ENCODE results near the gene CYP2W1. TPM values are rescaled to one million over a fixed set of nuclear protein-coding genes. Genes with fewer than 3 reads are reported as not detected.

The CYP2W1 gene
- total RNA-seq, 2 donors from 2014 or later: 3.1 to 4.0 TPM

- intact Hi-C loops (cut with DNase I): no loop called here
- Histone ChIP-seq H3K4me3 (peak overlapping the region; percentile 91 to 100), H3K9me3 (no peaks in the 10 kb centered on the region), H3K36me3 (peaks cover 0 to 8% of the 10 kb centered on the region in 2 donors), H3K27ac (no peak overlapping the region), H3K27me3 (replicated peaks; ENCODE audit: insufficient read depth) (no peaks in the 10 kb centered on the region), H3K4me1 (replicated peaks) (peaks cover 12% of the 10 kb centered on the region)
- DNase-seq (ENCODE audit: low spot score): no peak
- TF ChIP-seq, protein P1, sequence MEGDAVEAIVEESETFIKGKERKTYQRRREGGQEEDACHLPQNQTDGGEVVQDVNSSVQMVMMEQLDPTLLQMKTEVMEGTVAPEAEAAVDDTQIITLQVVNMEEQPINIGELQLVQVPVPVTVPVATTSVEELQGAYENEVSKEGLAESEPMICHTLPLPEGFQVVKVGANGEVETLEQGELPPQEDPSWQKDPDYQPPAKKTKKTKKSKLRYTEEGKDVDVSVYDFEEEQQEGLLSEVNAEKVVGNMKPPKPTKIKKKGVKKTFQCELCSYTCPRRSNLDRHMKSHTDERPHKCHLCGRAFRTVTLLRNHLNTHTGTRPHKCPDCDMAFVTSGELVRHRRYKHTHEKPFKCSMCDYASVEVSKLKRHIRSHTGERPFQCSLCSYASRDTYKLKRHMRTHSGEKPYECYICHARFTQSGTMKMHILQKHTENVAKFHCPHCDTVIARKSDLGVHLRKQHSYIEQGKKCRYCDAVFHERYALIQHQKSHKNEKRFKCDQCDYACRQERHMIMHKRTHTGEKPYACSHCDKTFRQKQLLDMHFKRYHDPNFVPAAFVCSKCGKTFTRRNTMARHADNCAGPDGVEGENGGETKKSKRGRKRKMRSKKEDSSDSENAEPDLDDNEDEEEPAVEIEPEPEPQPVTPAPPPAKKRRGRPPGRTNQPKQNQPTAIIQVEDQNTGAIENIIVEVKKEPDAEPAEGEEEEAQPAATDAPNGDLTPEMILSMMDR (IDR thresholded peaks at IDR 0.05): no peak
- no peak for TF ChIP-seq POLR2AphosphoS5 (IDR thresholded peaks at IDR 0.05)
- TF ChIP-seq POLR2A (IDR thresholded peaks at IDR 0.05): no peak
- 32% methylated on average over 7 of the region's 7 CpGs for WGBS
These were observed 8.8 kb upstream of the CYP2W1 start for GRCh38 chr7:974172-974571.

GRCh38 chr7:974820-975681 lies 7.9 kb upstream of the CYP2W1 start, which contains the start of gene COX19:
TSS of gene COX19 (minus strand) at chr7:975549. CDS start at chr7:975509, 40 bp downstream.
- peak; percentile 82 for DNase-seq (ENCODE audit: low spot score)
- H3K27ac ChIP-seq: peak within 1 kb of the TSS; percentile 87 to 91
- H3K27me3 ChIP-seq (replicated peaks; ENCODE audit: insufficient read depth): no peaks in the 10 kb centered on the region
- H3K4me3 ChIP-seq: peak within 1 kb of the TSS; percentile 91 to 100
- intact Hi-C loops (cut with DNase I): no loop called here
- TF ChIP-seq POLR2A (IDR thresholded peaks at IDR 0.05) (peak; percentile 64), POLR2AphosphoS5 (IDR thresholded peaks at IDR 0.05) (peak; percentile 85)
- TF ChIP-seq, protein P1 (IDR thresholded peaks at IDR 0.05): peak in 1 of 4 experiments; percentile 15
- WGBS: under 1% methylated on average over 67 of the region's 78 CpGs
- H3K4me1 ChIP-seq (replicated peaks): peaks cover 12% of the 10 kb centered on the region
- H3K9me3 ChIP-seq: no peaks in the 10 kb centered on the region
- H3K36me3 ChIP-seq: peaks cover 0 to 8% of the 10 kb centered on the region in 2 donors

DNA sequence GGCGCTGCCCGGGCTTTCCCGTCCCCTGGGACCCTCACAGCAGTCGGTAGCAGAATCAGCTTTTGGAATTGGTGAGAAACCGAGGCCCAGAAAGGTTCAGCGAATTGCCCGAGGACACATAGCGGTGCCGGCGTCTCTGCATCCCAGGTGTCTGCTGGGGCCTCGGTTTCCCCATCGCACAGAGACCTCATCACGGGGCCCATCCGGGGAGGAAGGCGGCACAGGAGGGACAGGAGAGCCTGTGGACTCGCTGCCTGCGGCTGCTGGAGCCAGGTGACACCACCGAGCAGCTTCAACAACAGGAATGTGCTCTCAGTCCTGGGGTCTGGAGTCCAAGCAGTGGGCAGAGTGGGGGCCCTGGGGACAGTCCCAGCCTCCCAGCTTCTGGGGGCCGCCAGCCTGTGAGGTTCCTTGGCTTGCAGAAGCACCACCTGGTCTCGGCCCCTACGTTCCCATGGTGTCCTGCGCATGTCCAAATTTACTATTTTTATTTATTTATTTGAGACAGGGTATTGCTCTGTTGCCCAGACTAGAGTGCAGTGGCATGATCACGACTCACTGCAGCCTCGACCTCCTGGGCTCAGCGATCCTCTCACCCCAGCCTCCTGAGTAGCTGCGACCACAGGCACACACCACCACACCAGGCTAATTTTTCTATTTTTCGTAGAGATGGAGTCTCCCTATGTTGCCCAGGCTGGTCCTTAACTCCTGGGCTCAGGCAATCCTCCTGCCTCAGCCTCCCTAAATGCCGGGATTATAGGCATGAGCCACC lies 7.1 kb upstream of the CYP2W1 start:
- Histone ChIP-seq H3K36me3 (peaks cover 0 to 8% of the 10 kb centered on the region in 2 donors), H3K4me1 (replicated peaks) (peaks cover 12% of the 10 kb centered on the region), H3K27ac (peak overlapping the region; percentile 87 to 91), H3K4me3 (peak overlapping the region; percentile 91 to 100), H3K27me3 (replicated peaks; ENCODE audit: insufficient read depth) (no peaks in the 10 kb centered on the region), H3K9me3 (no peaks in the 10 kb centered on the region)
- intact Hi-C loops (cut with DNase I): no loop called here
- WGBS: 62% methylated on average over 23 of the region's 28 CpGs
- TF ChIP-seq, protein P1 (IDR thresholded peaks at IDR 0.05): no peak
- no peak for TF ChIP-seq POLR2A (IDR thresholded peaks at IDR 0.05)
- TF ChIP-seq POLR2AphosphoS5 (IDR thresholded peaks at IDR 0.05): no peak
- DNase-seq (ENCODE audit: low spot score): no peak

GRCh38 chr7:976901-977325 lies 6.1 kb upstream of the CYP2W1 start:
- intact Hi-C loops (cut with DNase I): no loop called here
- no peak overlapping the region for H3K4me3 ChIP-seq
- TF ChIP-seq POLR2A (IDR thresholded peaks at IDR 0.05) (no peak), POLR2AphosphoS5 (IDR thresholded peaks at IDR 0.05) (no peak)
- TF ChIP-seq, protein P1 (IDR thresholded peaks at IDR 0.05): no peak
- H3K9me3 ChIP-seq: no peaks in the 10 kb centered on the region
- peaks cover 13% of the 10 kb centered on the region for H3K4me1 ChIP-seq (replicated peaks)
- no peaks in the 10 kb centered on the region for H3K27me3 ChIP-seq (replicated peaks; ENCODE audit: insufficient read depth)
- H3K27ac ChIP-seq: peak overlapping the region; percentile 52 to 66
- DNase-seq (ENCODE audit: low spot score): no peak
- WGBS: 63% methylated on average over 19 of the region's 19 CpGs
- H3K36me3 ChIP-seq: peaks cover 0 to 8% of the 10 kb centered on the region in 2 donors

Measured in prostate gland (tissue), 2 donors.